ENCODE measurements around the gene ARIH1. TPM values are rescaled to one million over a fixed set of nuclear protein-coding genes. Genes with fewer than 3 reads are reported as not detected.
"Not testable (repeated sequence)": the region's sequence is repeated elsewhere in the genome, so short reads cannot be mapped to it uniquely, and the experiment has no call there.

Gene ARIH1
- total and polyA plus RNA-seq, 4 donors, result 27.2 to 165 (median 96.0) TPM

DNA sequence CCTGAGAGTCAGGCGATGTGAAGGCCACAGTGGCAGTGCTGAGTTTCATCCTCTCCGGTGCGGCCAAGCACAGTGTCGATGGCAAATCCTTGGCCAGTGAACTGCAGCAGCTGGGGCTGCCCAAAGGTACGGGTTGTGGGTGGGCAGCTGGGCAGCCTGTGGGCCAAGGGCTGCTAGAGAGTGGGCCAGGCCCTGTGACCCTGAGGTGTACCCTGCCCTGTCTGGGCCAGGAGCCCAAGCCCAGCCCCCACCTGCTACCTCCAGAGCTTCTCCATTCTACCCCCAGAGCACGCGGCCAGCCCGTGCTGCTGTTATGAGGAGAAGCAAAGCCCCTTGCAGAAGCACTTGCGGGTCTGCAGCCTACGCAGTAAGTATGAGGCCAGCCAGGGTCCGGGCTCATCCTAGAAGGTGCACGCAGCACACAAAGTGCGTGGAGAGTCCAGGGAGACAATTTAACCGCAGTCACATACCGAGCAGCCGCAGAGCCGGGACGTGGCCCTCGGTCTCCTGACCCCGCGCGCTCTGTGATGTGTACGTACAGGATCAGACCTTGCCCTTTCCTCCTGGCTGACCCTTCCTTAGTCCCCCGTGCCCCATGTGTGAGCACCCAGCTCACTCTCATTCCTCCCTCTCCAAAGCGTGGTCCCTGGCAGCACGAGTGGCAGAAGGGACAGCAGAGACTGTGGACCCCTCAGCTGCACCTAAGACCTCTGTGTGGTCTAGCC lies 165.8 kb downstream of the ARIH1 start:
- DNase-seq; H3K36me3 ChIP-seq (ENCODE audit: control insufficient read depth in 1 of 2, insufficient read depth in 2 of 2, low read length in 1 of 2); H3K27me3 ChIP-seq (ENCODE audit: control insufficient read depth in 1 of 2, insufficient read depth in 2 of 2, low read length in 1 of 2); ATAC-seq (ENCODE audit: low FRiP score); H3K4me1 ChIP-seq (ENCODE audit: control insufficient read depth in 1 of 2, insufficient read depth in 2 of 2, low read length in 2 of 2); H3K27ac ChIP-seq (ENCODE audit: low read depth in 1 of 2, low read length in 2 of 2); H3K9me3 ChIP-seq (ENCODE audit: control insufficient read depth, low read length); H3K4me3 ChIP-seq (ENCODE audit: low read length in 2 of 2); intact Hi-C loops (cut with DNase I): not testable (repeated sequence)
- no CpG with 5 or more reads among the region's 26 CpGs for WGBS, 2 donors

DNA sequence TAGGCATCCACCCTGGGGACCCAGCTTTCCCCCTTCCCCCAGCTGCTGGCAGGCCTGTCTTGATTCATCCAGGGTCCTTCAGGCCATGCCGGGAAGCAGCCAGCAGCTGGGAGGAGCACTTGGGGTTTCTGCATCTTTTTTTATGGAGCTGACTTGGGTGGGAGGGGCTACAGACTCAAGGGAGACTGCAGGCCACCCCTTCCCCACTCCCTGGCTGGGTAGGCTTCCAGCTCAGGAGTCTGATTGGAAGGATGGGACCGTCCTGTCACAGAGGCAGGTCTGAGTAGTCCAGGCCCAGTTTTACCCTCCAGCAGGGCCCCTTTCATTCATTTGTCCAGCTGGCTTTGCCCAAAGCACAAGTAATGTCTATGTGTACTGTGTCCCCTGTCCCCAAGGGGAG lies 168.1 kb downstream of the ARIH1 start:
- intact Hi-C loops (cut with DNase I); H3K36me3 ChIP-seq (ENCODE audit: control insufficient read depth in 1 of 2, insufficient read depth in 2 of 2, low read length in 1 of 2); H3K4me1 ChIP-seq (ENCODE audit: control insufficient read depth in 1 of 2, insufficient read depth in 2 of 2, low read length in 2 of 2); H3K27ac ChIP-seq (ENCODE audit: low read depth in 1 of 2, low read length in 2 of 2); DNase-seq; H3K27me3 ChIP-seq (ENCODE audit: control insufficient read depth in 1 of 2, insufficient read depth in 2 of 2, low read length in 1 of 2); H3K4me3 ChIP-seq (ENCODE audit: low read length in 2 of 2); H3K9me3 ChIP-seq (ENCODE audit: control insufficient read depth, low read length); ATAC-seq (ENCODE audit: low FRiP score): not testable (repeated sequence)
- WGBS, 2 donors, result no CpG with 5 or more reads among the region's 2 CpGs

DNA sequence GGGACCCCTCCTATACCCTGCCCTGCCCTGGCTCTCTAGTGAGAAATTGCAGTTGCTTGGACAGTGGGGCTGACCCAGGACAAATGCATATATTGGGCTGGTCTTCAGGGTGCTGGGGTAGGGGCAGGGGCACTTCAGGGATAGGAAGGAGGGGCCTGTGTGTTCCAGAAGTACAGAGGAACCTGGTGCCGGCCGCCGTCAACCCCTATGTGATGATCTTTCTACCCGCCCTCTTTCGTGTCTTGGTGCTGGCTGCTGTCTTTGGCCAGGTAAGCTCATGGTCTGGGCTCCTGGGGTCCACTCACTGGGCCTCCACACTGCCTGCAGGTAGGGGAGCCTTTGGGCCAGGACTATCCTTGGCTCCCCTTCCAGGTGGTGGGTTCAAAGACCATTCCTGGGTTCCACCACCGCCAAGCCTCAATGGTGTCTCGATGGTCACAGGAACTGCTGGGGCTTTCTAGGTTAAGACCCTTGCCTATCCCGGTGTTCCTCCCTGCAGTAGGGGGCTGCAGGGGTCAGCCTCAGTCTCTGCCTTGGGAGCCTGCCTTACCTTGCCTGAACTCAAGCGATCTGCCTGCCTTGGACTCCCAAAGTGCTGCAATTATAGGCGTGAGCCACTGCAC lies 174.6 kb downstream of the ARIH1 start:
- 85 to 86% methylated on average over 8 of the region's 10 CpGs for WGBS, 2 donors

More for the DNA sequence above, 174.6 kb downstream of the ARIH1 start:
- DNase-seq, result peak; percentile 17 to 64
- H3K4me1 ChIP-seq (ENCODE audit: control insufficient read depth in 1 of 2, insufficient read depth in 2 of 2, low read length in 2 of 2); H3K27ac ChIP-seq (ENCODE audit: low read depth in 1 of 2, low read length in 2 of 2); H3K27me3 ChIP-seq (ENCODE audit: control insufficient read depth in 1 of 2, insufficient read depth in 2 of 2, low read length in 1 of 2); intact Hi-C loops (cut with DNase I); H3K4me3 ChIP-seq (ENCODE audit: low read length in 2 of 2); H3K9me3 ChIP-seq (ENCODE audit: control insufficient read depth, low read length); ATAC-seq (ENCODE audit: low FRiP score); H3K36me3 ChIP-seq (ENCODE audit: control insufficient read depth in 1 of 2, insufficient read depth in 2 of 2, low read length in 1 of 2): not testable (repeated sequence)

Other genes with a start within 250 kb of the ARIH1 start
- 100 to 1,000 TPM; 478 to 588 TPM for gene PKM, start 243.1 kb upstream of the ARIH1 start, total RNA-seq
- gene PKM, start 243.1 kb upstream of the ARIH1 start, polyA plus RNA-seq, result 100 to 1,000 TPM; 238 to 429 TPM
- gene PARP6, start 201.8 kb upstream of the ARIH1 start, total RNA-seq, result 10 to 100 TPM; 63.1 to 72.2 TPM
- 100 to 1,000 TPM in 1 of 2 donors, 10 to 100 TPM in 1; 28.0 to 143 TPM for gene PARP6, start 201.8 kb upstream of the ARIH1 start, polyA plus RNA-seq
- 1 to 10 TPM; 1.0 to 1.9 TPM for gene CELF6, start 154.2 kb upstream of the ARIH1 start, total RNA-seq
- 1 to 10 TPM in 1 of 2 donors, under 1 TPM in 1; 0.25 to 7.7 TPM for gene CELF6, start 154.2 kb upstream of the ARIH1 start, polyA plus RNA-seq
- 100 to 1,000 TPM; 101 to 144 TPM for gene HEXA, start 98.3 kb upstream of the ARIH1 start, total RNA-seq
- gene HEXA, start 98.3 kb upstream of the ARIH1 start, polyA plus RNA-seq, result 10 to 100 TPM; 58.2 to 96.8 TPM
- not detected for gene TMEM202, start 76.0 kb upstream of the ARIH1 start, total RNA-seq
- not detected for gene TMEM202, start 76.0 kb upstream of the ARIH1 start, polyA plus RNA-seq
- not detected for gene GOLGA6B, start 180.4 kb downstream of the ARIH1 start, total RNA-seq
- not detected for gene GOLGA6B, start 180.4 kb downstream of the ARIH1 start, polyA plus RNA-seq
- gene HIGD2B, start 211.9 kb downstream of the ARIH1 start, total RNA-seq, result not detected
- gene HIGD2B, start 211.9 kb downstream of the ARIH1 start, polyA plus RNA-seq, result not detected
- 10 to 100 TPM; 16.5 to 26.6 TPM for gene BBS4, start 211.9 kb downstream of the ARIH1 start, total RNA-seq
- gene BBS4, start 211.9 kb downstream of the ARIH1 start, polyA plus RNA-seq, result 10 to 100 TPM in 1 of 2 donors, 1 to 10 TPM in 1; 5.8 to 61.4 TPM

Measured in aorta (tissue), 5 donors.